Measurements from ENCODE around the gene WNT9B. TPM values are rescaled to one million over a fixed set of nuclear protein-coding genes. Genes with fewer than 3 reads are reported as not detected.

The WNT9B gene
- total RNA-seq, 2 experiments from 2014 or later = not detected

Other genes starting within 250 kb of the WNT9B start
- gene WNT3, start 32.9 kb upstream of the WNT9B start, total RNA-seq = not detected
- gene GOSR2, start 71.6 kb downstream of the WNT9B start, total RNA-seq = 10 to 100 TPM; 56.5 to 56.7 TPM
- not detected for gene RPRML, start 127.7 kb downstream of the WNT9B start, total RNA-seq